GM21619 (cell line): Measurements from ENCODE around the gene CMSS1.
A peak's percentile ranks its signal among the peaks of the same experiment; 100 is the strongest.
"Not testable (repeated sequence)": the region's sequence is repeated elsewhere in the genome, so short reads cannot be mapped to it uniquely, and the experiment has no call there.

ENCODE experiments used
- ATAC-seq: cut with Tn5 transposase; IDR thresholded peaks from one replicate; pipeline ENCODE4 v1.9.1; 2021; ENCODE audit not compliant: unreplicated experiment

The CMSS1 gene

GRCh38 chr3:100043271-100043670 is 225.6 kb downstream of the CMSS1 start:
- no peak for ATAC-seq

GRCh38 chr3:100044369-100044768 is 226.7 kb downstream of the CMSS1 start:
- ATAC-seq: peak; percentile 68

- no peak for ATAC-seq
These were observed 228.0 kb downstream of the CMSS1 start for GRCh38 chr3:100045696-100046095.

- ATAC-seq: no peak
These were observed 229.3 kb downstream of the CMSS1 start for GRCh38 chr3:100046986-100047385.

GRCh38 chr3:100047455-100048141 is 229.9 kb downstream of the CMSS1 start:
- peak; percentile 82 for ATAC-seq

- no peak for ATAC-seq
These were observed 230.6 kb downstream of the CMSS1 start for GRCh38 chr3:100048248-100048647.

GRCh38 chr3:100051513-100051912 is 233.9 kb downstream of the CMSS1 start:
- not testable (repeated sequence) for ATAC-seq

- ATAC-seq: no peak
These were observed 236.4 kb downstream of the CMSS1 start for GRCh38 chr3:100053951-100054620.

- no peak for ATAC-seq
These were observed 240.3 kb downstream of the CMSS1 start for GRCh38 chr3:100057716-100058575.

- ATAC-seq: no peak
These were observed 241.8 kb downstream of the CMSS1 start for GRCh38 chr3:100059472-100059871.

GRCh38 chr3:100060685-100061484 is 243.2 kb downstream of the CMSS1 start:
- no peak for ATAC-seq

- ATAC-seq: no peak
These were observed 245.0 kb downstream of the CMSS1 start for GRCh38 chr3:100062665-100063064.

- ATAC-seq: no peak
These were observed 246.3 kb downstream of the CMSS1 start for GRCh38 chr3:100063929-100064461.

GRCh38 chr3:100067589-100067988 is 249.9 kb downstream of the CMSS1 start:
- no peak for ATAC-seq

GRCh38 chr3:100068826-100069225 is 251.2 kb downstream of the CMSS1 start:
- peak; percentile 67 for ATAC-seq

GRCh38 chr3:100069472-100069871 is 251.8 kb downstream of the CMSS1 start:
- no peak for ATAC-seq

GRCh38 chr3:100072326-100073048 is 254.8 kb downstream of the CMSS1 start:
- ATAC-seq: peak; percentile 48

GRCh38 chr3:100073049-100073713 is 255.5 kb downstream of the CMSS1 start:
- ATAC-seq: no peak

GRCh38 chr3:100073714-100074307 is 256.1 kb downstream of the CMSS1 start:
- peak; percentile 32 for ATAC-seq
